Uterus (tissue), 4 donors: Measurements from ENCODE around the gene HOOK2. TPM values are rescaled to one million over a fixed set of nuclear protein-coding genes. Genes with fewer than 3 reads are reported as not detected.

Source experiments
- DNase-seq, 2 donors: peaks; one replicate each; pipeline ENCODE4 v3.0.0-alpha.2; 2019 to 2020
- H3K27ac ChIP-seq, 2 donors: fragments of 200-600 bp; sonication (generic); 1 replicate in 1 of 2; 2 replicates in 1 of 2; pipeline ENCODE4 v1.5.1; 2016 to 2018
- H3K27me3 ChIP-seq, 2 donors: fragments of 200-600 bp; sonication (generic); one replicate each; pipeline ENCODE4 v1.5.1; 2018 to 2019; ENCODE audit warnings: control low read depth in 1 of 2
- H3K36me3 ChIP-seq, 2 donors: fragments of 200-600 bp; sonication (generic); one replicate each; pipeline ENCODE4 v1.5.1; 2019; ENCODE audit warnings: control low read depth in 1 of 2
- H3K4me1 ChIP-seq, 2 donors: fragments of 200-600 bp; sonication (generic); one replicate each; pipeline ENCODE4 v1.5.1; 2018 to 2019; ENCODE audit warnings: control low read depth in 1 of 2
- H3K4me3 ChIP-seq, 2 donors: fragments of 200-600 bp; sonication (generic); 1 replicate in 1 of 2; 2 replicates in 1 of 2; pipeline ENCODE4 v1.5.1; 2018 to 2019; ENCODE audit warnings: mild to moderate bottlenecking in 1 of 2
- H3K9me3 ChIP-seq, 2 donors: fragments of 200-600 bp; sonication (generic); one replicate each; pipeline ENCODE4 v1.5.1; 2019; ENCODE audit warnings: control low read depth in 1 of 2
- CTCF ChIP-seq, 4 experiments: fragments of 200-600 bp in 2 of 4; fragments of 450-650 bp in 2 of 4; sonication (generic) in 2 of 4; IDR thresholded peaks; one replicate each; pipeline ENCODE4 v1.5.1; 2016 to 2019; ENCODE audit warnings: antibody characterized with exemption in 4 of 4, mild to moderate bottlenecking in 2 of 4, moderate library complexity in 1 of 4
- POLR2A ChIP-seq, 2 donors: fragments of 450-650 bp; IDR thresholded peaks; one replicate each; pipeline ENCODE4 v1.6.1; 2016; ENCODE audit warnings: antibody characterized with exemption in 2 of 2, mild to moderate bottlenecking in 1 of 2, moderate library complexity in 1 of 2
- intact Hi-C: fragments of 100-400 bp; cut with DNase I; formaldehyde crosslinking; loops from one replicate; pipeline ENCODE4 v1.15.1; 2023; ENCODE audit warnings: low total_unique reads
- total RNA-seq, 4 donors: library from RNA; depleted of rRNA in 3 of 4; stranded (reverse); fragments of >200 nt in 3 of 4; gene quantifications; one replicate each; pipeline versions ENCODE4 v1.1.0 to v1.2.4, GENCODE V29; 2014 to 2023
- donor health status: DM: yes; HTN: yes; CAD: no.

Gene HOOK2
- total RNA-seq, 4 donors from 2014 or later: 0.59 to 37.5 (median 14.0) TPM

GRCh38 chr19:12806242-12807081, 31.1 kb upstream of the HOOK2 start, which contains the start of gene RNASEH2A:
TSS of gene RNASEH2A (plus strand) at chr19:12806584. CDS start at chr19:12806674, 90 bp downstream.
- intact Hi-C loops: no loop called here
- Histone ChIP-seq H3K4me1 (peaks cover 0 to 6% of the 10 kb centered on the region in 2 donors), H3K27ac (peak within 1 kb of the TSS; percentile 57 to 68), H3K36me3 (no peaks in the 10 kb centered on the region), H3K4me3 (peak within 1 kb of the TSS; percentile 43 to 54), H3K27me3 (no peaks in the 10 kb centered on the region), H3K9me3 (no peaks in the 10 kb centered on the region)
- peak; percentile 85 to 90 for DNase-seq
- peak in 1 of 4 experiments; percentile 13 for TF ChIP-seq CTCF (IDR thresholded peaks at IDR 0.05)
- TF ChIP-seq POLR2A (IDR thresholded peaks at IDR 0.05): peak in 1 of 2 donors; percentile 42

DNA sequence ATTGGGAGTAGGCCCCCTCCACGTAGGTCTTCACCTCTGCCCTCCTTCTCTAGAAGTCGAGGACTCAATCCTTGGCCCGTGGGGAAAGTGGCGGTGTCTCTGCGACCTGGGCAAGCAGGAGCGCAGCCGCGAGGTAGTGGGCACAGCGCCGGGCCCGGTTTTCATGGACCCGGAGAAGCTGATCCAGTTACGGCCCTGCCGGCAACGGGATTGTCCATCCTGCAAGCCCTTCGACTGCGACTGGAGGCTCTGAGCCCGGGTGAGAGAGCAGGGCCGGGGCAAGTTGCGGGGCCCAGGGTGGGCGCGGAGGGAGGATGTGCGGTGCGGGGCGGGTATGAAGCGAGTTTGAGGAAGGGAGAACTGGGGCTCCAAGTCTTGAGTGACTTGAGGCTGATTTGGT, 28.7 kb upstream of the HOOK2 start:
- intact Hi-C loops: loop anchor here (5.0 kb wide), 1 partner anchor 37 kb away; no protein-coding TSS in a partner anchor
- no peaks in the 10 kb centered on the region for H3K36me3 ChIP-seq
- DNase-seq: no peak
- H3K4me3 ChIP-seq: no peak overlapping the region
- TF ChIP-seq CTCF (IDR thresholded peaks at IDR 0.05): no peak
- no peak for TF ChIP-seq POLR2A (IDR thresholded peaks at IDR 0.05)
- no peaks in the 10 kb centered on the region for H3K27me3 ChIP-seq
- H3K9me3 ChIP-seq: no peaks in the 10 kb centered on the region
- H3K27ac ChIP-seq: no peak overlapping the region
- H3K4me1 ChIP-seq: peaks cover 0 to 15% of the 10 kb centered on the region in 2 donors

DNA sequence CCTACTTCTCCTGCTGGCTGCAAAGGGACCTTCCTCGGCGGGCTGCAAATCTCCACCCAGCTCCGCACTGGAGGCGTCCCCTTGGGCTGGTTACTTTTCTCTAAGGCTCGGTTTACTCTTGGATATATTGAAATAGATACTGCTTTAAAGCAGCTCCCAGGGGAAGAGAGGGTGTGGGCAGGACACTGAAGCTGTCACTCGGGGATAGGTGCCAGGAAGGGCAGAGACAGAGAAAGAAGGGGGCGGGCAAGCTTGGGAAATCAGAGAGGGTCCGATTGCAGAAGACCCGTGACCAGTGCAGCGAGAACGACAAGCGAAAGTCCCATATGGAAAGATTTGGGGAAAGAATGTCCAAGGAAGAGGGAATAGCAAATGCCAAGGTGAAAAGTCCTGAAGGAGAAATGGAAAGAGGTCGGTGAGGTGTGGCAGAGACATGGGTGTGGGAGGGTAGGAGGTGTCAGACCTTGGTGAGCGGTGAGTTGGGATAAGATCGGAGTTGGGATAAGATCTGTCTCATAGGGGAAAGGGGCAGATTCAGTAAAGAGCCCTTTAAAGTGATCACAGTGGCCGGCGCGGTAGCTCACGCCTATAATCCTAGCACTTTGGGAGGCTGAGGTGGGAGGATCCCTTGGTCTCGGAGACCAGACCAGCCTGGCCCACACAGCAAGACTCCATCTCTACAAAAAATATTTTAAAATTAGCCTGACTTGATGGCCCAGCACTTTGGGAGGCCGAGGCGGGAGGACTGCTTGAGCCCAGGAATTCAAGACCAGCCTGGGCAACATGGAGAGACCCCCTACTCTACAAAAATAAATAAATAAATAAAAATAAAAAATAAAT, 27.1 kb upstream of the HOOK2 start:
- Histone ChIP-seq H3K27ac (peak overlapping the region; percentile 56 to 86), H3K36me3 (no peaks in the 10 kb centered on the region), H3K9me3 (no peaks in the 10 kb centered on the region), H3K27me3 (no peaks in the 10 kb centered on the region), H3K4me3 (peak overlapping the region; percentile 55 to 84), H3K4me1 (peaks cover 0 to 15% of the 10 kb centered on the region in 2 donors)
- TF ChIP-seq POLR2A (IDR thresholded peaks at IDR 0.05): no peak
- no peak for TF ChIP-seq CTCF (IDR thresholded peaks at IDR 0.05)
- no peak for DNase-seq
- intact Hi-C loops: loop anchor here (5.0 kb wide), 1 partner anchor 35 kb away; no protein-coding TSS in a partner anchor

DNA sequence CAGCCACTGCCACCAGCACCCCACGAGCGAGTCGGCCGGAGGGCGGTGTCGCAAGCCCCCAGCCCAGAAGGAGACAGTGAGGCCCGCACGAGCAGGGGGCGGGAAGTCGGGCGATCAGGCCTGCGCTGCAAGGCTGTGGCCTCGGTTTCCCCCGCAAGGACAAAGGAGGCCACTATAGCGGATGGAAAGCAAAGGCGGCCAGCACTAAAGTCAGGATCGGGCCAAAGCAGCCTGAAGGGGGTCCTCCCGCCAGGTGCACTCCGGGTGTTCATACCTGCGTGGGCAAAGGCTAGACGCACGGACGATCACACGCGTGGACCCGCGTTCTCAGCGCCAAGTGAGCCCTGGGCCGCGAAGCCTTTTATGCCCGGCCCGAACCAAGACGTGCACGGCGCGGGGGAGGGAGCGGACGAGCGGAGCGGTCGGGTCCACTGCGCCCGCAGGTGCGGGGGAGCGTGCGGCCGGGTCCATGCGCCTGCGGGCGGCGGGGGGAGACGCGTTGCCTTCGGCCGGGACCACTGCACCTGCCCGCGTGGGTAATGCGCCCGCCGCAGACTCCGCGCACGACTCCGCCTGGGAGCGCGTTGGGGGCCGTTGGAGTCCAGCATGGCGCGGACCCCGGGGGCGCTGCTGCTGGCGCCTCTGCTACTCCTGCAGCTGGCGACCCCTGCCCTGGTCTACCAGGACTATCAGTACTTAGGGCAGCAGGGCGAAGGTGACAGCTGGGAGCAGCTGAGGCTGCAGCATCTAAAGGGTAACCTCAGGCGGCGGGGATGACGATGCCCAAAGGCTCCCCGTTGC, 26.3 kb upstream of the HOOK2 start, which contains the start of the genes PRDX2 and THSD8:
PRDX2 (minus strand) TSS at position 335 of the 801 bp plus-strand sequence. CDS start 539 bp downstream, outside the sequence.
THSD8 (plus strand) TSS at position 604 of the 801 bp plus-strand sequence; CDS start at position 607, 3 bp downstream.
- Histone ChIP-seq H3K27me3 (no peaks in the 10 kb centered on the region), H3K9me3 (no peaks in the 10 kb centered on the region), H3K36me3 (no peaks in the 10 kb centered on the region), H3K4me3 (peak within 1 kb of the TSS; percentile 55 to 84), H3K27ac (peak within 1 kb of the TSS; percentile 56 to 86), H3K4me1 (peaks cover 0 to 9% of the 10 kb centered on the region in 2 donors)
- peak; percentile 72 to 80 for DNase-seq
- intact Hi-C loops: loop anchor here (5.0 kb wide), 1 partner anchor 34 kb away; no protein-coding TSS in a partner anchor
- TF ChIP-seq POLR2A (IDR thresholded peaks at IDR 0.05) (peak; percentile 72 to 77), CTCF (IDR thresholded peaks at IDR 0.05) (peak in 2 of 4 experiments; percentile 18 to 19)
